ENCODE measurements around the gene AKAP7.
"Not testable (repeated sequence)": the region's sequence is repeated elsewhere in the genome, so short reads cannot be mapped to it uniquely, and the experiment has no call there.

Gene AKAP7

DNA sequence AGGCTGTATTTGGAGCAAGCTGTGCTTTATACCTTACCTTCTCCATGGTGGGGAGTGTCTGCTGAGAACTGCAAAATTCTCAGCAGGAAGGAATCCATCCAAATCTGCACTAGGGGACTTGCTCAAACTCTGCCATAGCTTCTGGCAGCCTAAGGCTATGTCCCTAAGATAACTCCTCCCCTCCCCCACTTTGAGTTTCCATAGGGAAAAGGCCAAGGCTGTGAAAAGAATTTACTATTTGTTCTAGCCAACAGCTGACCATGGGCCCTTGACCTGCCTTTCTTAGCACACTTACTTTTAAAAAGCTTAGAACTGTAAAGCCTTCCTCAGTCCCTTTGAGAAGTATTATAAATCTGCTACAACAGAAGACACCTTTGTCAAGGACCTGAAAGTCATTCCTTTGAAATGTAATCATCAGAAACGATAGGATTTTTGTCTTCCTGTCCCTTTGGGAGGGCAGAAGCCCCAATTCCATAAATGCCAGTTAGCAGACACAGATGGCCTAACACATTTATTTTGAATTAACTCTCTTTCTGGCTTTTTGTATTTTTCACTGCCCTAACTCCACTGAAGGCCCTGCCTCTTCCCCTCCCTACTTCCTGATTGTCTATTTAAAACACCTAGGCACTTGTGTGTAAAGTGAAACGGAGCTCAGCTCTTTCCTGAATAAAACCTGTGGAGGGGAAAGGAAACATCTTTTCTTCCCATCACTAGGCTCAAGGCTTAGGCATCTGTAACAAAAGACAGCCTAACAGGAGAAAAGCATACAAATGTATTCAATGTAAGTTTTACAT lies 157.1 kb downstream of the AKAP7 start:
- Histone ChIP-seq H3K4me3 (ENCODE audit: low read length, poor library complexity, severe bottlenecking) (no peak overlapping the region), H3K36me3 (ENCODE audit: insufficient read depth, low read length) (no peaks in the 10 kb centered on the region), H3K4me1 (ENCODE audit: insufficient read depth, low read length, poor library complexity, severe bottlenecking) (no peaks in the 10 kb centered on the region), H2AFZ (ENCODE audit: low read length) (no peak overlapping the region), H3K79me2 (ENCODE audit: insufficient read depth, low read length) (no peaks in the 10 kb centered on the region), H3K9me3 (ENCODE audit: insufficient read depth, low read depth, low read length) (no peaks in the 10 kb centered on the region), H3K27me3 (ENCODE audit: insufficient read depth, low read length, poor library complexity, severe bottlenecking) (no peaks in the 10 kb centered on the region), H3F3A (ENCODE audit: low read depth) (no peaks in the 10 kb centered on the region), H3K4me2 (ENCODE audit: low read depth, low read length, poor library complexity, severe bottlenecking) (no peak overlapping the region), H4K20me1 (ENCODE audit: insufficient read depth, low read length, poor library complexity, severe bottlenecking) (no peaks in the 10 kb centered on the region), H3K9ac (ENCODE audit: low read depth, low read length, poor library complexity, severe bottlenecking) (no peak overlapping the region), H3K9me2 (replicated peaks; ENCODE audit: low read depth, low read length) (no peaks in the 10 kb centered on the region)
- no peak for TF ChIP-seq EZH2phosphoT487 (IDR thresholded peaks at IDR 0.05; ENCODE audit: borderline replicate concordance)
- TF ChIP-seq, protein P1, sequence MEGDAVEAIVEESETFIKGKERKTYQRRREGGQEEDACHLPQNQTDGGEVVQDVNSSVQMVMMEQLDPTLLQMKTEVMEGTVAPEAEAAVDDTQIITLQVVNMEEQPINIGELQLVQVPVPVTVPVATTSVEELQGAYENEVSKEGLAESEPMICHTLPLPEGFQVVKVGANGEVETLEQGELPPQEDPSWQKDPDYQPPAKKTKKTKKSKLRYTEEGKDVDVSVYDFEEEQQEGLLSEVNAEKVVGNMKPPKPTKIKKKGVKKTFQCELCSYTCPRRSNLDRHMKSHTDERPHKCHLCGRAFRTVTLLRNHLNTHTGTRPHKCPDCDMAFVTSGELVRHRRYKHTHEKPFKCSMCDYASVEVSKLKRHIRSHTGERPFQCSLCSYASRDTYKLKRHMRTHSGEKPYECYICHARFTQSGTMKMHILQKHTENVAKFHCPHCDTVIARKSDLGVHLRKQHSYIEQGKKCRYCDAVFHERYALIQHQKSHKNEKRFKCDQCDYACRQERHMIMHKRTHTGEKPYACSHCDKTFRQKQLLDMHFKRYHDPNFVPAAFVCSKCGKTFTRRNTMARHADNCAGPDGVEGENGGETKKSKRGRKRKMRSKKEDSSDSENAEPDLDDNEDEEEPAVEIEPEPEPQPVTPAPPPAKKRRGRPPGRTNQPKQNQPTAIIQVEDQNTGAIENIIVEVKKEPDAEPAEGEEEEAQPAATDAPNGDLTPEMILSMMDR (conservative IDR thresholded peaks at IDR 0.05; ENCODE audit: low read length): no peak

DNA sequence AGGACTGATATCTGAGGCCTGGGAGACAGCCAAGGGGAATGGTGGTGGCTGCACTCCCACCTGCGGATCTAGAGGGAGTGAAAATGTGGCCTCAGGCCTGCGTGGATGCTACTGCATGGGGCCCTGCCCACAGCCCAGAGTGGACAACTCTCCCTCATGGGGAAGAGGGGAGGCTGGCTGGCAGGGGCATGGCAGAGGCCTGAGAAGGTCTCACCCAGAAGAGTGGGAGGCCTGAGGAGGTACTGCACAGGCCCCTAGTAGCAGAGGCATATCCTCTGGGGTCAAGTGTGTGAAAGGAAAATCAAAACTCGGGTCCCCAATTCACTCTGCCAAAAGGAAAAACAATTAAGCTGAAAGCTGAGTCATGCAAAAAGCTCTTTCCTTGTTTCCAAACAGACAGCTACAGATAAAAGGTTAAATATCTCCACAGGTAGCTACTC lies 158.2 kb downstream of the AKAP7 start:
- no peaks in the 10 kb centered on the region for H3K4me1 ChIP-seq (ENCODE audit: insufficient read depth, low read length, poor library complexity, severe bottlenecking)
- no peak overlapping the region for H2AFZ ChIP-seq (ENCODE audit: low read length)
- H3K4me2 ChIP-seq (ENCODE audit: low read depth, low read length, poor library complexity, severe bottlenecking): no peak overlapping the region
- H4K20me1 ChIP-seq (ENCODE audit: insufficient read depth, low read length, poor library complexity, severe bottlenecking): no peaks in the 10 kb centered on the region
- H3K79me2 ChIP-seq (ENCODE audit: insufficient read depth, low read length): no peaks in the 10 kb centered on the region
- no peak for TF ChIP-seq EZH2phosphoT487 (IDR thresholded peaks at IDR 0.05; ENCODE audit: borderline replicate concordance)
- TF ChIP-seq, protein P1 (conservative IDR thresholded peaks at IDR 0.05; ENCODE audit: low read length): no peak
- H3K9ac ChIP-seq (ENCODE audit: low read depth, low read length, poor library complexity, severe bottlenecking): no peak overlapping the region
- no peaks in the 10 kb centered on the region for H3K36me3 ChIP-seq (ENCODE audit: insufficient read depth, low read length)
- H3K27me3 ChIP-seq (ENCODE audit: insufficient read depth, low read length, poor library complexity, severe bottlenecking): no peaks in the 10 kb centered on the region
- no peak overlapping the region for H3K4me3 ChIP-seq (ENCODE audit: low read length, poor library complexity, severe bottlenecking)
- no peaks in the 10 kb centered on the region for H3F3A ChIP-seq (ENCODE audit: low read depth)
- H3K9me3 ChIP-seq (ENCODE audit: insufficient read depth, low read depth, low read length): no peaks in the 10 kb centered on the region
- H3K9me2 ChIP-seq (replicated peaks; ENCODE audit: low read depth, low read length): no peaks in the 10 kb centered on the region

DNA sequence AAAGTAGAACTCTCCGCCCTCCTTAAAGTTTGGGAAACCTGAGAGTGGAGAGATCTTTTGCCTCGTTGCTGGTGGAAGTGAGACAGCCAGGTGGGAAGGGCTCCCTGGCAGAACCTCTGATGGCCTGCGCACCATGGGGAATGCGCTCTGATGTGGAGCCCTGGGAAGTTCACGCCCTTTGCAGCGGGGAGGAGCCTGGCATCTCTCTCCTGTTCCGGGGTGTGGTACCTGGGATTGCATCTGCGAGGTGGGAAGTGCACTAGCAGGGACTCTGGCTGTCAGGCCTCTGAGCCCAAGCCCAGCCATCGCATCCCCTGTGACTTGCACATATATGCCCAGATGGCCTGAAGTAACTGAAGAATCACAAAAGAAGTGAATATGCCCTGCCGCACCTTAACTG lies 159.8 kb downstream of the AKAP7 start:
- no peaks in the 10 kb centered on the region for H3F3A ChIP-seq (ENCODE audit: low read depth)
- H3K9ac ChIP-seq (ENCODE audit: low read depth, low read length, poor library complexity, severe bottlenecking): no peak overlapping the region
- no peak overlapping the region for H2AFZ ChIP-seq (ENCODE audit: low read length)
- H3K4me2 ChIP-seq (ENCODE audit: low read depth, low read length, poor library complexity, severe bottlenecking): no peak overlapping the region
- H3K4me3 ChIP-seq (ENCODE audit: low read length, poor library complexity, severe bottlenecking): no peak overlapping the region
- no peaks in the 10 kb centered on the region for H3K27me3 ChIP-seq (ENCODE audit: insufficient read depth, low read length, poor library complexity, severe bottlenecking)
- no peaks in the 10 kb centered on the region for H3K36me3 ChIP-seq (ENCODE audit: insufficient read depth, low read length)
- H3K9me3 ChIP-seq (ENCODE audit: insufficient read depth, low read depth, low read length): no peaks in the 10 kb centered on the region
- TF ChIP-seq EZH2phosphoT487 (IDR thresholded peaks at IDR 0.05; ENCODE audit: borderline replicate concordance): no peak
- TF ChIP-seq, protein P1 (conservative IDR thresholded peaks at IDR 0.05; ENCODE audit: low read length): no peak
- no peaks in the 10 kb centered on the region for H4K20me1 ChIP-seq (ENCODE audit: insufficient read depth, low read length, poor library complexity, severe bottlenecking)
- H3K4me1 ChIP-seq (ENCODE audit: insufficient read depth, low read length, poor library complexity, severe bottlenecking): no peaks in the 10 kb centered on the region
- no peaks in the 10 kb centered on the region for H3K79me2 ChIP-seq (ENCODE audit: insufficient read depth, low read length)
- no peaks in the 10 kb centered on the region for H3K9me2 ChIP-seq (replicated peaks; ENCODE audit: low read depth, low read length)

DNA sequence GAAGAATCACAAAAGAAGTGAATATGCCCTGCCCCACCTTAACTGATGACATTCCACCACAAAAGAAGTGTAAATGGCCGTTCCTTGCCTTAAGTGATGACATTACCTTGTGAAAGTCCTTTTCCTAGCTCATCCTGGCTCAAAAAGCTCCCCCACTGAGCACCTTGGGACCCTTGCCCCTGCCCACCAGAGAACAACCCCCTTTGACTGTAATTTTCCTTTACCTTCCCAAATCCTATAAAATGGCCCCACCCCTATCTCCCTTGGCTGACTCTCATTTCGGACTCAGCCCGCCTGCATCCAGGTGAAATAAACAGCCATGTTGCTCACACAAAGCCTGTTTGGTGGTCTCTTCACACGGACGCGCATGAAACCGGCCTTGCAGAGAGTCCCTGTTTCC lies 165.6 kb downstream of the AKAP7 start:
- H2AFZ ChIP-seq (ENCODE audit: low read length); H3K9me2 ChIP-seq (replicated peaks; ENCODE audit: low read depth, low read length); H4K20me1 ChIP-seq (ENCODE audit: insufficient read depth, low read length, poor library complexity, severe bottlenecking); H3K9ac ChIP-seq (ENCODE audit: low read depth, low read length, poor library complexity, severe bottlenecking); H3K4me1 ChIP-seq (ENCODE audit: insufficient read depth, low read length, poor library complexity, severe bottlenecking); H3K9me3 ChIP-seq (ENCODE audit: insufficient read depth, low read depth, low read length); H3K4me2 ChIP-seq (ENCODE audit: low read depth, low read length, poor library complexity, severe bottlenecking); H3K27me3 ChIP-seq (ENCODE audit: insufficient read depth, low read length, poor library complexity, severe bottlenecking); H3K4me3 ChIP-seq (ENCODE audit: low read length, poor library complexity, severe bottlenecking); H3F3A ChIP-seq (ENCODE audit: low read depth); H3K79me2 ChIP-seq (ENCODE audit: insufficient read depth, low read length); H3K36me3 ChIP-seq (ENCODE audit: insufficient read depth, low read length): not testable (repeated sequence)
